ENCODE results near the gene KDM4C.
A peak's percentile ranks its signal among the peaks of the same experiment; 100 is the strongest.

KDM4C gene

GRCh38 chr9:7042124-7042523 lies 284.4 kb downstream of the KDM4C start:
- no peak overlapping the region for H3K27ac Mint-ChIP-seq
- DNase-seq (ENCODE audit: low spot score in 2 of 2), result no peak

GRCh38 chr9:7045361-7045760 lies 287.6 kb downstream of the KDM4C start:
- Mint-ChIP-seq H3K27me3 (no peaks in the 10 kb centered on the region), H3K4me1 (no peaks in the 10 kb centered on the region), H3K4me3 (no peak overlapping the region), H3K27ac (no peak overlapping the region), H3K9me3 (no peaks in the 10 kb centered on the region), H3K36me3 (peaks cover 32% of the 10 kb centered on the region)
- no peak for DNase-seq (ENCODE audit: low spot score in 2 of 2)
- no peak for ATAC-seq (ENCODE audit: low read depth)

More at GRCh38 chr9:7042124-7042523, 284.4 kb downstream of the KDM4C start:
- no peak for ATAC-seq (ENCODE audit: low read depth)
- Mint-ChIP-seq H3K9me3 (no peaks in the 10 kb centered on the region), H3K4me1 (no peaks in the 10 kb centered on the region), H3K4me3 (no peak overlapping the region), H3K36me3 (peaks cover 20% of the 10 kb centered on the region), H3K27me3 (no peaks in the 10 kb centered on the region)

GRCh38 chr9:7051711-7052110 lies 293.9 kb downstream of the KDM4C start:
- H3K4me1 Mint-ChIP-seq, result peaks cover 5% of the 10 kb centered on the region
- H3K27me3 Mint-ChIP-seq, result no peaks in the 10 kb centered on the region
- no peak for ATAC-seq (ENCODE audit: low read depth)
- H3K4me3 Mint-ChIP-seq, result no peak overlapping the region
- H3K36me3 Mint-ChIP-seq, result peaks cover 33% of the 10 kb centered on the region
- H3K9me3 Mint-ChIP-seq, result no peaks in the 10 kb centered on the region
- no peak overlapping the region for H3K27ac Mint-ChIP-seq
- no peak for DNase-seq (ENCODE audit: low spot score in 2 of 2)

- Mint-ChIP-seq H3K4me1 (peaks cover 5% of the 10 kb centered on the region), H3K9me3 (no peaks in the 10 kb centered on the region), H3K4me3 (no peak overlapping the region), H3K36me3 (peaks cover 30% of the 10 kb centered on the region), H3K27me3 (no peaks in the 10 kb centered on the region), H3K27ac (no peak overlapping the region)
- ATAC-seq (ENCODE audit: low read depth), result no peak
- no peak for DNase-seq (ENCODE audit: low spot score in 2 of 2)
Measured at GRCh38 chr9:7053903-7054302, 296.1 kb downstream of the KDM4C start.

GRCh38 chr9:7055171-7055903 lies 297.6 kb downstream of the KDM4C start:
- DNase-seq (ENCODE audit: low spot score in 2 of 2), result no peak
- no peak for ATAC-seq (ENCODE audit: low read depth)
- Mint-ChIP-seq H3K4me1 (peaks cover 5% of the 10 kb centered on the region), H3K27me3 (no peaks in the 10 kb centered on the region), H3K36me3 (peaks cover 23% of the 10 kb centered on the region), H3K4me3 (no peak overlapping the region), H3K27ac (peak overlapping the region; percentile 5), H3K9me3 (no peaks in the 10 kb centered on the region)

- H3K36me3 Mint-ChIP-seq, result peaks cover 28% of the 10 kb centered on the region
Measured at GRCh38 chr9:7056254-7056653, 298.5 kb downstream of the KDM4C start.

GRCh38 chr9:7058473-7058872 lies 300.7 kb downstream of the KDM4C start:
- Mint-ChIP-seq H3K4me3 (no peak overlapping the region), H3K27me3 (no peaks in the 10 kb centered on the region), H3K9me3 (no peaks in the 10 kb centered on the region), H3K36me3 (peaks cover 28% of the 10 kb centered on the region), H3K27ac (no peak overlapping the region), H3K4me1 (no peaks in the 10 kb centered on the region)
- no peak for DNase-seq (ENCODE audit: low spot score in 2 of 2)
- ATAC-seq (ENCODE audit: low read depth), result no peak

More at GRCh38 chr9:7056254-7056653, 298.5 kb downstream of the KDM4C start:
- Mint-ChIP-seq H3K4me3 (no peak overlapping the region), H3K27me3 (no peaks in the 10 kb centered on the region), H3K27ac (no peak overlapping the region), H3K9me3 (no peaks in the 10 kb centered on the region), H3K4me1 (peaks cover 5% of the 10 kb centered on the region)
- ATAC-seq (ENCODE audit: low read depth), result no peak
- DNase-seq (ENCODE audit: low spot score in 2 of 2), result no peak

- H3K27me3 Mint-ChIP-seq, result no peaks in the 10 kb centered on the region
- H3K9me3 Mint-ChIP-seq, result no peaks in the 10 kb centered on the region
- no peaks in the 10 kb centered on the region for H3K4me1 Mint-ChIP-seq
- peaks cover 15% of the 10 kb centered on the region for H3K36me3 Mint-ChIP-seq
- no peak overlapping the region for H3K27ac Mint-ChIP-seq
- DNase-seq (ENCODE audit: low spot score in 2 of 2), result no peak
- no peak overlapping the region for H3K4me3 Mint-ChIP-seq
- no peak for ATAC-seq (ENCODE audit: low read depth)
Measured at GRCh38 chr9:7067169-7067568, 309.4 kb downstream of the KDM4C start.

GRCh38 chr9:7071916-7072315 lies 314.1 kb downstream of the KDM4C start:
- no peak for ATAC-seq (ENCODE audit: low read depth)
- peaks cover 22% of the 10 kb centered on the region for H3K36me3 Mint-ChIP-seq
- no peaks in the 10 kb centered on the region for H3K27me3 Mint-ChIP-seq
- H3K4me3 Mint-ChIP-seq, result no peak overlapping the region
- no peak for DNase-seq (ENCODE audit: low spot score in 2 of 2)
- H3K9me3 Mint-ChIP-seq, result no peaks in the 10 kb centered on the region
- H3K27ac Mint-ChIP-seq, result no peak overlapping the region
- H3K4me1 Mint-ChIP-seq, result peaks cover 2% of the 10 kb centered on the region

- Mint-ChIP-seq H3K36me3 (peaks cover 24% of the 10 kb centered on the region), H3K4me3 (no peak overlapping the region), H3K9me3 (no peaks in the 10 kb centered on the region), H3K4me1 (peaks cover 2% of the 10 kb centered on the region), H3K27ac (no peak overlapping the region), H3K27me3 (no peaks in the 10 kb centered on the region)
- DNase-seq (ENCODE audit: low spot score in 2 of 2), result no peak
- no peak for ATAC-seq (ENCODE audit: low read depth)
Measured at GRCh38 chr9:7073706-7074105, 315.9 kb downstream of the KDM4C start.

GRCh38 chr9:7075154-7075553 lies 317.4 kb downstream of the KDM4C start:
- DNase-seq (ENCODE audit: low spot score in 2 of 2) (no peak), ATAC-seq (ENCODE audit: low read depth) (no peak)
- Mint-ChIP-seq H3K9me3 (no peaks in the 10 kb centered on the region), H3K27ac (no peak overlapping the region), H3K27me3 (no peaks in the 10 kb centered on the region), H3K4me1 (peaks cover 2% of the 10 kb centered on the region), H3K36me3 (peaks cover 26% of the 10 kb centered on the region), H3K4me3 (no peak overlapping the region)

- DNase-seq (ENCODE audit: low spot score in 2 of 2) (no peak), ATAC-seq (ENCODE audit: low read depth) (no peak)
- H3K36me3 Mint-ChIP-seq, result peaks cover 32% of the 10 kb centered on the region
- no peak overlapping the region for H3K4me3 Mint-ChIP-seq
- H3K9me3 Mint-ChIP-seq, result no peaks in the 10 kb centered on the region
- H3K4me1 Mint-ChIP-seq, result peaks cover 2% of the 10 kb centered on the region
- H3K27ac Mint-ChIP-seq, result no peak overlapping the region
- no peaks in the 10 kb centered on the region for H3K27me3 Mint-ChIP-seq
Measured at GRCh38 chr9:7079051-7079450, 321.3 kb downstream of the KDM4C start.

GRCh38 chr9:7081065-7081600 lies 323.4 kb downstream of the KDM4C start:
- H3K36me3 Mint-ChIP-seq, result peaks cover 28% of the 10 kb centered on the region
- no peak overlapping the region for H3K27ac Mint-ChIP-seq
- no peaks in the 10 kb centered on the region for H3K9me3 Mint-ChIP-seq
- H3K4me3 Mint-ChIP-seq, result no peak overlapping the region
- ATAC-seq (ENCODE audit: low read depth), result no peak
- H3K4me1 Mint-ChIP-seq, result no peaks in the 10 kb centered on the region
- DNase-seq (ENCODE audit: low spot score in 2 of 2), result no peak
- no peaks in the 10 kb centered on the region for H3K27me3 Mint-ChIP-seq

- Mint-ChIP-seq H3K27ac (no peak overlapping the region), H3K4me3 (no peak overlapping the region), H3K4me1 (no peaks in the 10 kb centered on the region), H3K36me3 (peaks cover 27% of the 10 kb centered on the region), H3K27me3 (no peaks in the 10 kb centered on the region), H3K9me3 (no peaks in the 10 kb centered on the region)
- ATAC-seq (ENCODE audit: low read depth) (no peak), DNase-seq (ENCODE audit: low spot score in 2 of 2) (no peak)
Measured at GRCh38 chr9:7083192-7083591, 325.4 kb downstream of the KDM4C start.

GRCh38 chr9:7085357-7085756 lies 327.6 kb downstream of the KDM4C start:
- no peak for ATAC-seq (ENCODE audit: low read depth)
- no peaks in the 10 kb centered on the region for H3K4me1 Mint-ChIP-seq
- DNase-seq (ENCODE audit: low spot score in 2 of 2), result no peak
- H3K36me3 Mint-ChIP-seq, result peaks cover 22% of the 10 kb centered on the region
- H3K27me3 Mint-ChIP-seq, result no peaks in the 10 kb centered on the region
- H3K4me3 Mint-ChIP-seq, result no peak overlapping the region
- no peaks in the 10 kb centered on the region for H3K9me3 Mint-ChIP-seq
- H3K27ac Mint-ChIP-seq, result no peak overlapping the region
